Measurements from ENCODE around the gene NMRK2.

DNA sequence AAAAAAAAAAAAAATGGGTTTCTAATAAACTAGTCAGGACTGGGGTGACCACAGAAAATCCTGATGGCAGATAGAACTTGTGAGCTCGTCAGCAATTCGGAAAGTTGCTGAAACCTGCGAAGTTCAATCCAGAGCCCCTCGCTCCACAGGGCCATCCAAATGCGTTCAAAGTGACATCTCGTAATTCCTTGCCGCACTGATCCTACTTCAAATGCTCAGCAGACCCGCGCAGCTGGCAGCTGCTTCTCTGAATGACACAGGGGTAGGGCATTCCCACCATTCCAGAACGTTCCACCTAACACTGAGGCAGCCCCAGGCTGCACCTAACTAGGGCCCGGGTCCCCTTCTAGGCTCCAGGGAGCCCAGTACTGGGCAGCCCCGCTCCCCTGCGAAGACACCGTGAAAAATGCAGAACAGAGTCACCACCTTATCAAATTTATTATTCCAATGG lies 42.8 kb downstream of the NMRK2 start:
- TF ChIP-seq SP1 (CRISPR knock-in tag; conservative IDR thresholded peaks at IDR 0.05) (no peak), CREM (CRISPR knock-in tag; IDR thresholded peaks at IDR 0.05) (no peak), ZNF671 (CRISPR knock-in tag; IDR thresholded peaks at IDR 0.05) (peak; percentile 83; the same call in 1 of the 2 replicates)
- TF ChIP-seq, protein P1, sequence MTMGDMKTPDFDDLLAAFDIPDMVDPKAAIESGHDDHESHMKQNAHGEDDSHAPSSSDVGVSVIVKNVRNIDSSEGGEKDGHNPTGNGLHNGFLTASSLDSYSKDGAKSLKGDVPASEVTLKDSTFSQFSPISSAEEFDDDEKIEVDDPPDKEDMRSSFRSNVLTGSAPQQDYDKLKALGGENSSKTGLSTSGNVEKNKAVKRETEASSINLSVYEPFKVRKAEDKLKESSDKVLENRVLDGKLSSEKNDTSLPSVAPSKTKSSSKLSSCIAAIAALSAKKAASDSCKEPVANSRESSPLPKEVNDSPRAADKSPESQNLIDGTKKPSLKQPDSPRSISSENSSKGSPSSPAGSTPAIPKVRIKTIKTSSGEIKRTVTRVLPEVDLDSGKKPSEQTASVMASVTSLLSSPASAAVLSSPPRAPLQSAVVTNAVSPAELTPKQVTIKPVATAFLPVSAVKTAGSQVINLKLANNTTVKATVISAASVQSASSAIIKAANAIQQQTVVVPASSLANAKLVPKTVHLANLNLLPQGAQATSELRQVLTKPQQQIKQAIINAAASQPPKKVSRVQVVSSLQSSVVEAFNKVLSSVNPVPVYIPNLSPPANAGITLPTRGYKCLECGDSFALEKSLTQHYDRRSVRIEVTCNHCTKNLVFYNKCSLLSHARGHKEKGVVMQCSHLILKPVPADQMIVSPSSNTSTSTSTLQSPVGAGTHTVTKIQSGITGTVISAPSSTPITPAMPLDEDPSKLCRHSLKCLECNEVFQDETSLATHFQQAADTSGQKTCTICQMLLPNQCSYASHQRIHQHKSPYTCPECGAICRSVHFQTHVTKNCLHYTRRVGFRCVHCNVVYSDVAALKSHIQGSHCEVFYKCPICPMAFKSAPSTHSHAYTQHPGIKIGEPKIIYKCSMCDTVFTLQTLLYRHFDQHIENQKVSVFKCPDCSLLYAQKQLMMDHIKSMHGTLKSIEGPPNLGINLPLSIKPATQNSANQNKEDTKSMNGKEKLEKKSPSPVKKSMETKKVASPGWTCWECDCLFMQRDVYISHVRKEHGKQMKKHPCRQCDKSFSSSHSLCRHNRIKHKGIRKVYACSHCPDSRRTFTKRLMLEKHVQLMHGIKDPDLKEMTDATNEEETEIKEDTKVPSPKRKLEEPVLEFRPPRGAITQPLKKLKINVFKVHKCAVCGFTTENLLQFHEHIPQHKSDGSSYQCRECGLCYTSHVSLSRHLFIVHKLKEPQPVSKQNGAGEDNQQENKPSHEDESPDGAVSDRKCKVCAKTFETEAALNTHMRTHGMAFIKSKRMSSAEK (CRISPR knock-in tag; IDR thresholded peaks at IDR 0.05; ENCODE audit: borderline replicate concordance) = peak; percentile 76; the same call in 1 of the 2 replicates
- TF ChIP-seq, protein P2, sequence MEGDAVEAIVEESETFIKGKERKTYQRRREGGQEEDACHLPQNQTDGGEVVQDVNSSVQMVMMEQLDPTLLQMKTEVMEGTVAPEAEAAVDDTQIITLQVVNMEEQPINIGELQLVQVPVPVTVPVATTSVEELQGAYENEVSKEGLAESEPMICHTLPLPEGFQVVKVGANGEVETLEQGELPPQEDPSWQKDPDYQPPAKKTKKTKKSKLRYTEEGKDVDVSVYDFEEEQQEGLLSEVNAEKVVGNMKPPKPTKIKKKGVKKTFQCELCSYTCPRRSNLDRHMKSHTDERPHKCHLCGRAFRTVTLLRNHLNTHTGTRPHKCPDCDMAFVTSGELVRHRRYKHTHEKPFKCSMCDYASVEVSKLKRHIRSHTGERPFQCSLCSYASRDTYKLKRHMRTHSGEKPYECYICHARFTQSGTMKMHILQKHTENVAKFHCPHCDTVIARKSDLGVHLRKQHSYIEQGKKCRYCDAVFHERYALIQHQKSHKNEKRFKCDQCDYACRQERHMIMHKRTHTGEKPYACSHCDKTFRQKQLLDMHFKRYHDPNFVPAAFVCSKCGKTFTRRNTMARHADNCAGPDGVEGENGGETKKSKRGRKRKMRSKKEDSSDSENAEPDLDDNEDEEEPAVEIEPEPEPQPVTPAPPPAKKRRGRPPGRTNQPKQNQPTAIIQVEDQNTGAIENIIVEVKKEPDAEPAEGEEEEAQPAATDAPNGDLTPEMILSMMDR (IDR thresholded peaks at IDR 0.05) = no peak
- TF ChIP-seq, protein P3, sequence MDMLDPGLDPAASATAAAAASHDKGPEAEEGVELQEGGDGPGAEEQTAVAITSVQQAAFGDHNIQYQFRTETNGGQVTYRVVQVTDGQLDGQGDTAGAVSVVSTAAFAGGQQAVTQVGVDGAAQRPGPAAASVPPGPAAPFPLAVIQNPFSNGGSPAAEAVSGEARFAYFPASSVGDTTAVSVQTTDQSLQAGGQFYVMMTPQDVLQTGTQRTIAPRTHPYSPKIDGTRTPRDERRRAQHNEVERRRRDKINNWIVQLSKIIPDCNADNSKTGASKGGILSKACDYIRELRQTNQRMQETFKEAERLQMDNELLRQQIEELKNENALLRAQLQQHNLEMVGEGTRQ (CRISPR knock-in tag; IDR thresholded peaks at IDR 0.05) = no peak
